Measurements from ENCODE around the gene CTCFL.

CTCFL gene

DNA sequence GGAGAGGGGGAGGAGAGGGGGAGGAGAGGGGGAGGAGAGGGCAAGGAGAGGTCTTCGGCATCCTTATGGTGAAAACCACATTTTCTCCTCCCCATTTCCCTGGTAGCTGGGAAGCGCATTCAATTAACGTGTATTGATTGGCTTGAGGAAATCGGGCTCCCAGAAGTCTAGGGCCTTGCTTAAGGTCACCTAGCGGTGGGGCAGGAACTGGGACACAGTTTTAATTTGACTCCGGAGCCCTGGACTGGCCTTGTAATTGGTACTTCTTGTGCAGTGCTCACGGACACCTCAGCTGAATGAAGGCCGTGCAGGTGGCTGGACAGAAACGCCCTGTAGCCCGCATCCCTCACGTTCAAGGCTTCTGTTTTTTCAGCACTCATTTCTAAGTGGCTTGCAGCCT lies 42.8 kb downstream of the CTCFL start:
- TF ChIP-seq CTCF (IDR thresholded peaks at IDR 0.05; ENCODE audit: low read length, missing control alignments), result no peak
- no peak overlapping the region for H3K4me3 ChIP-seq (replicated peaks; ENCODE audit: low read depth, low read length)
- DNase-seq (ENCODE audit: low read depth), result no peak

- H3K4me3 ChIP-seq (replicated peaks; ENCODE audit: low read depth, low read length), result no peak overlapping the region
- no peak for TF ChIP-seq CTCF (IDR thresholded peaks at IDR 0.05; ENCODE audit: low read length, missing control alignments)
- DNase-seq (ENCODE audit: low read depth), result no peak
Measured at GRCh38 chr20:57481281-57481711, 43.6 kb downstream of the CTCFL start.

GRCh38 chr20:57480444-57481160 lies 44.3 kb downstream of the CTCFL start:
- no peak for TF ChIP-seq CTCF (IDR thresholded peaks at IDR 0.05; ENCODE audit: low read length, missing control alignments)
- no peak for DNase-seq (ENCODE audit: low read depth)
- H3K4me3 ChIP-seq (replicated peaks; ENCODE audit: low read depth, low read length), result no peak overlapping the region

GRCh38 chr20:57479196-57479595 lies 45.7 kb downstream of the CTCFL start:
- no peak overlapping the region for H3K4me3 ChIP-seq (replicated peaks; ENCODE audit: low read depth, low read length)
- no peak for DNase-seq (ENCODE audit: low read depth)
- no peak for TF ChIP-seq CTCF (IDR thresholded peaks at IDR 0.05; ENCODE audit: low read length, missing control alignments)

DNA sequence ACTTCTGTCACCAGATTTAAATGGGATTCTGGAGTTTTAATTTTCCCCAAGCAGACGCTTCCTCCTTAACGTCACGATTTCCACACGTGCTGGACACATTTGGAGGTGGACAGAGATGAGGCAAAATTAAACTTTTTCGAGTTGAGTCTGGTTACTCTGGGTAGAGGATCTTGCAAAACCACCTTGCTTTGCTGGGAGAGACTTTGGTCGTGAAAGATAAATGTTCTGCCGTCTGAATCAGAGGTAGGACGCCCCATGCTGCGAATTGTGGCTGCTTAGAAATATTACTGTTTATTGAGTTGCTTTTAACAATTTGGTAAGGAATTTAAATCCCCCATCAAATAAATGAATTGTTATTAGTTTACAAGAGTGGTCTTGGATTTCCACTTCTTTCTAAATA lies 46.8 kb downstream of the CTCFL start:
- DNase-seq (ENCODE audit: low read depth), result no peak
- H3K4me3 ChIP-seq (replicated peaks; ENCODE audit: low read depth, low read length), result no peak overlapping the region
- no peak for TF ChIP-seq CTCF (IDR thresholded peaks at IDR 0.05; ENCODE audit: low read length, missing control alignments)

GRCh38 chr20:57476641-57477461 lies 48.1 kb downstream of the CTCFL start:
- H3K4me3 ChIP-seq (replicated peaks; ENCODE audit: low read depth, low read length), result no peak overlapping the region
- TF ChIP-seq CTCF (IDR thresholded peaks at IDR 0.05; ENCODE audit: low read length, missing control alignments), result no peak
- DNase-seq (ENCODE audit: low read depth), result no peak
